Measurements from ENCODE around the gene USP53.

DNA sequence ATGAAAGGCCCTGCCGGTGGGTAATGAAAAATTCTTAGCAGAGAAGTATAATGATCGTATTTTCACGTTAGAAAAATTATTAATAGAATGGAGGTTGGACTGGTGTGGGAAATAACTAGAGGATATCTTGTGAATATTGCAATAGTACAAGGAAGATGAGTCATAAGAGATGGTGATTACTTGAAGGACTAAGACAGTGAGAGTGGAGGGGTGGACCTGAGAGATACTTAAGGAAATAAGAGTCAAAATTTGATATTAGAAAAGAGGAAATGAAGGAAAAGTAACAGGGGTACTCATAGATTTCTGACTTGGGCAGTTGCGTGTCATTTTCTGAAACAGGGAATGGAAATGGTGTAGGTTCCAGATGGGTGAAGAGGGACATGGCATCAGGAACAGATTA is 1.7 kb upstream of the USP53 start:
- TF ChIP-seq CTCF (IDR thresholded peaks at IDR 0.05; ENCODE audit: poor library complexity), result no peak
- TF ChIP-seq EZH2 (IDR thresholded peaks at IDR 0.05; ENCODE audit: borderline replicate concordance), result no peak
- TF ChIP-seq EZH2phosphoT487 (IDR thresholded peaks at IDR 0.05; ENCODE audit: low read depth, severe bottlenecking, unreplicated experiment), result no peak

Measured in hepatocyte (in vitro differentiated cells).